BLaER1 (cell line): ENCODE results near the gene GIMD1.

Experiments
- H3K27ac ChIP-seq: shearing (Covaris generic); formaldehyde crosslinking; 2 replicates; pipeline ENCODE4 v1.8.1; 2022
- H3K27me3 ChIP-seq: shearing (Covaris generic); formaldehyde crosslinking; 2 replicates; pipeline ENCODE4 v1.8.1; 2022
- H3K36me3 ChIP-seq: shearing (Covaris generic); formaldehyde crosslinking; 2 replicates; pipeline ENCODE4 v1.8.1; 2022
- H3K4me1 ChIP-seq: shearing (Covaris generic); formaldehyde crosslinking; 2 replicates; pipeline ENCODE4 v1.8.1; 2022
- H3K4me2 ChIP-seq: shearing (Covaris generic); formaldehyde crosslinking; 2 replicates; pipeline ENCODE4 v1.8.1; 2022
- H3K4me3 ChIP-seq: shearing (Covaris generic); formaldehyde crosslinking; 2 replicates; pipeline ENCODE4 v1.8.1; 2022
- H3K9ac ChIP-seq: shearing (Covaris generic); formaldehyde crosslinking; 2 replicates; pipeline ENCODE4 v1.8.1; 2022
- H3K9me3 ChIP-seq: shearing (Covaris generic); formaldehyde crosslinking; 2 replicates; pipeline ENCODE4 v1.8.1; 2022
- H4K20me1 ChIP-seq: shearing (Covaris generic); formaldehyde crosslinking; 2 replicates; pipeline ENCODE4 v1.8.1; 2022
- Cebpa-rat ChIP-seq: shearing (Covaris generic); IDR thresholded peaks from 2 replicates; pipeline ENCODE4 v1.8.1; 2022

Gene GIMD1

DNA sequence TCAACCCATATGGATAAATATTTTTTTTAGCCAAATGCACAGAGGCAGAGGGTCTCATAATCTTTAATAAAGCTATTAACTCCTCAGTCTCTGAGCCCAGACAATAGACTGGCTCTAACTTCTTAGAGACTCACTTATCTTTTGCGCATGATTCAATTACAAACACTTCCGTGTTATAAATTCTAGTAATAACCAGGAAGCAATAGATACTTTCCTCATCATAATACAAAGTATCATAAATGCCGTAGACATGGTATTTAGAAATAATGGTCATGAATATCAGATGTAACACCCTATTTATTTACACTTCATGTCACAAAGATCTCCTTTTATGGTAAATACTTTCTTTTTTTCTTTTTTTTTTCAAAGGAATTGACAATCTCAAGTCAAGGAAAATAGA, 4.4 kb upstream of the GIMD1 start:
- no peak overlapping the region for H3K4me3 ChIP-seq
- TF ChIP-seq Cebpa-rat: no peak

DNA sequence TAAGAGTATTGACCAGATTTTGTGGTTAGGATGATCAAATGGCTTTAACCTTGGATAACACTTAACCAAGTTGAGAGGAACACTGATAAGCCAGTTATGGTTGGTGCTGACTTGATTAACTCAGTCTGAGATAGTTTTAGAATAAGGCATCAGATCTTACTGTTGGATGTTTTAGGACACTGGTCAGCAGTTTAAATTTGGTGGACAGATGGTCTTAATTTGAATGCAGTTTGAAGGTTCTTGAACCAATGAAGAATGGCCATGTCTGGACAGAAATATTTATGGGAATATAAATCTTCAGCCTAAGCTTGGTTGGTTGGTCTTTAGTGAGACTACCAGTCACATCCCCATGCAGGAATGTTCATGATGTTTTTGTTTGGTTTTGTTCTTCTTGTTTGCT, 2.6 kb upstream of the GIMD1 start:
- H3K9ac ChIP-seq: no peak overlapping the region
- H3K9me3 ChIP-seq: no peaks in the 10 kb centered on the region
- H3K4me1 ChIP-seq: no peaks in the 10 kb centered on the region
- no peak for TF ChIP-seq Cebpa-rat
- H3K27me3 ChIP-seq: no peaks in the 10 kb centered on the region
- no peak overlapping the region for H3K4me2 ChIP-seq
- H3K4me3 ChIP-seq: no peak overlapping the region
- H4K20me1 ChIP-seq: no peaks in the 10 kb centered on the region
- no peaks in the 10 kb centered on the region for H3K36me3 ChIP-seq
- H3K27ac ChIP-seq: no peak overlapping the region

More for the DNA sequence above, 4.4 kb upstream of the GIMD1 start:
- no peaks in the 10 kb centered on the region for H3K36me3 ChIP-seq
- H3K9ac ChIP-seq: no peak overlapping the region
- H4K20me1 ChIP-seq: no peaks in the 10 kb centered on the region
- H3K27me3 ChIP-seq: no peaks in the 10 kb centered on the region
- H3K27ac ChIP-seq: no peak overlapping the region
- H3K4me2 ChIP-seq: no peak overlapping the region
- H3K4me1 ChIP-seq: no peaks in the 10 kb centered on the region
- H3K9me3 ChIP-seq: no peaks in the 10 kb centered on the region

DNA sequence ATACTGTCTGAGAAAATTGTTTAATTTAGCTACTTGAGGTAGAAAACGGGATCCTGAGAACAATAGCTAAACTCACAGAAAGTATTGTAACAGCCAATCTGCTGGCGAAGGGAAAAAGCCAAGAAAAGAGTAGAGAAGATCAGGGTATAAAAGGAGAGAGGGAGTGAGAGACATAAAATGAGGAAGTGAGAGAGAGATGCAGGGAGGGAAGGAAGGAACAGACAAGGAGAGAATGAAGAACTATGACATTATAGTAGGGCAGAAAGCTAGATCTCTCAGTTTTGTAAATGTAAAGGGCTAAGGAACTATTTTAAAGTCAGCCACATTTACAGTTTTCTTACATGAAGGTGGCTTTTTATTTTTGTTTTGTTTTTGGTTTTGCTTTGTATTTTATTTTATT, 1.6 kb upstream of the GIMD1 start:
- Histone ChIP-seq H3K9ac (no peak overlapping the region), H3K27me3 (no peaks in the 10 kb centered on the region), H3K36me3 (no peaks in the 10 kb centered on the region), H3K9me3 (no peaks in the 10 kb centered on the region), H3K4me3 (no peak overlapping the region), H4K20me1 (no peaks in the 10 kb centered on the region), H3K27ac (no peak overlapping the region), H3K4me2 (no peak overlapping the region), H3K4me1 (no peaks in the 10 kb centered on the region)
- TF ChIP-seq Cebpa-rat: no peak

DNA sequence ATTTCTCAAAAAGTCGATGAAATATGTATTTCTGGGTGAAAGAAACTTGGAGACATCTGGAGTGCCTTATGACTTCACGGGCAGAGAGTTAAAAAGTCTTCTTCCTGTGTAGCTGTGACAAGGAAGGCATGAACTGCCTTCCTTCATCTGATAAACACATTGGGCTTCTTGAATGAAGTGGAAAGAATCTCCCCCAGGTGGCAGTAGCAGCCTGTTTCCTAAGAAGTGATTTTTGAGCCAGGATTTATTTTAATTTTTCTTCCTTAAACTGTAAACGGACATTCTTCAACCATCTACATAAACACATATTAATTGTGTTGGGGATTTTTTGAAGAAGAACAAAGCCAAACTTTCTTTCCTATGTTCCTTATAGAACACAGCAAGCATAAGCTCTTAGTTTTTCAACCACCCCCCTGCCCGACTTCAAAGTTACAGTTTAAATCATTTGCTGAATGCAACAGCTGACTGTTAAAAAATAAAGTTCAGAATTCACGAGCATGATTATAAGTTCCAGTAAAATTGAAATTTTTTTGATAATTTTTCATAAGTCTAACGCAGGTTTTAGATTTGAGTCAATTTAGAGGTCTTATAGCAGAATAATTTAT, 980 bp upstream of the GIMD1 start:
- TF ChIP-seq Cebpa-rat: no peak
- H3K36me3 ChIP-seq: no peaks in the 10 kb centered on the region
- H3K4me2 ChIP-seq: no peak overlapping the region
- H3K9me3 ChIP-seq: no peaks in the 10 kb centered on the region
- H3K4me1 ChIP-seq: no peaks in the 10 kb centered on the region
- no peak overlapping the region for H3K9ac ChIP-seq
- H3K4me3 ChIP-seq: no peak overlapping the region
- H3K27ac ChIP-seq: no peak overlapping the region
- no peaks in the 10 kb centered on the region for H3K27me3 ChIP-seq
- no peaks in the 10 kb centered on the region for H4K20me1 ChIP-seq

DNA sequence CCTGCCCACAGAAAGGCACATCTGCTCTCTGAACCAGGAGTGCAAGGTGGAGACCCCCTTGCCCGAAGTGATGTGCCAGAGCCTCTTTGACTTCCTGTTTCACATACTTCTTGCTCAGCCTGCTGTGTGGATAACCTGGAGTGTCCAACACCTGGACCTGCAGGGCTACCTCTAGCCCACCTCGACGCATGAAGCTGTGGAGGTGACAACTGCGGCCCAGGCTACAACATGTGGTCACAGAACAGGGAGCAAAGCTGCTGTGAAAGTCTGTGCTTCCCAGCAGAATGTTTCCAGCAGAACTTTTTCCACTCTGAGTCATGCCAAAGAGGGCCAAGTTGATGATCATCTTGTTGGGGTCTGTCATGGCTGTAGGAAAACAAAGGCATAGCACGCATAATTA, 1.5 kb downstream of the GIMD1 start:
- TF ChIP-seq Cebpa-rat: no peak
- Histone ChIP-seq H3K4me3 (no peak overlapping the region), H3K36me3 (no peaks in the 10 kb centered on the region), H4K20me1 (no peaks in the 10 kb centered on the region), H3K4me1 (no peaks in the 10 kb centered on the region), H3K27me3 (no peaks in the 10 kb centered on the region), H3K9ac (no peak overlapping the region), H3K9me3 (no peaks in the 10 kb centered on the region), H3K4me2 (no peak overlapping the region), H3K27ac (no peak overlapping the region)

DNA sequence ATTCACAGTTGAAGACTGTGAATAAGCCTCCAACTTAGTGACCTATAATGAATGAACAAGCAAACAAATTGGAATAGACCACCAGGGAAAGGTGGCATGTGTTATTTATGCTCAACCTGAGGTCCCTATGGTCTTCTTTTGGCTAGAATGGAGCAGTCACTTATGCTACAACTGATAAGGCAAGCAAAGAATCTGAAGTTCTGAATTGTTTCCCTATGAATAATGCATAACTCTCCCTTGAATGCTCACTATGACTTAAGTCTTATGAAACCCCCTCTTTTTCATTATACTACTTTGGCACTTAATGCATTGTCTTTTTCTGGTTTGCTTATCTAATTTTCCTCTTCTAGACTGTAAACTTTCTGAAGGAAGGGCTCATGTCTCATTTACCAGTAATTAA, 2.6 kb downstream of the GIMD1 start:
- Histone ChIP-seq H3K4me1 (no peaks in the 10 kb centered on the region), H3K27ac (no peak overlapping the region), H3K4me2 (no peak overlapping the region), H3K9ac (no peak overlapping the region), H3K36me3 (no peaks in the 10 kb centered on the region), H3K27me3 (no peaks in the 10 kb centered on the region), H3K9me3 (no peaks in the 10 kb centered on the region), H3K4me3 (no peak overlapping the region), H4K20me1 (no peaks in the 10 kb centered on the region)
- no peak for TF ChIP-seq Cebpa-rat

DNA sequence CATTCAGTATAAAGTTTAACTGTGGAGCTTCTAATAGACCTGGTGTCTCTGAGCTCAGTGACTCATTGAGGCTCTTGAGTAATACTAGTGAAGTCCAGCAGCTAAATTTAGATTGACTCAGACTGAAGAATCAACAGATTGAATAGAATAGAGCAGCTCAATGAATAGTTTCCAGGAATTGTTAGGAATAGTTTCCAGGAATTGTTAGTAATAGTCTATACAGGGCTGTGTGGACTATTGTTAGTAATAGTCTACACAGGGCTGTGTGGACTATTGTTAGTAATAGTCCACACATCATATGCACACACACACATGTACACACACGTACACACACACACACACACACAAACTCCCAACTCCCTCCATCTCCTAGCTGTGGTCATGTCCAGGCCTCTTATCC, 3.0 kb downstream of the GIMD1 start:
- no peak overlapping the region for H3K9ac ChIP-seq
- H3K27me3 ChIP-seq: no peaks in the 10 kb centered on the region
- no peak for TF ChIP-seq Cebpa-rat
- no peak overlapping the region for H3K4me3 ChIP-seq
- no peak overlapping the region for H3K27ac ChIP-seq
- no peaks in the 10 kb centered on the region for H3K9me3 ChIP-seq
- H3K4me1 ChIP-seq: no peaks in the 10 kb centered on the region
- no peaks in the 10 kb centered on the region for H3K36me3 ChIP-seq
- H3K4me2 ChIP-seq: no peak overlapping the region
- H4K20me1 ChIP-seq: no peaks in the 10 kb centered on the region

DNA sequence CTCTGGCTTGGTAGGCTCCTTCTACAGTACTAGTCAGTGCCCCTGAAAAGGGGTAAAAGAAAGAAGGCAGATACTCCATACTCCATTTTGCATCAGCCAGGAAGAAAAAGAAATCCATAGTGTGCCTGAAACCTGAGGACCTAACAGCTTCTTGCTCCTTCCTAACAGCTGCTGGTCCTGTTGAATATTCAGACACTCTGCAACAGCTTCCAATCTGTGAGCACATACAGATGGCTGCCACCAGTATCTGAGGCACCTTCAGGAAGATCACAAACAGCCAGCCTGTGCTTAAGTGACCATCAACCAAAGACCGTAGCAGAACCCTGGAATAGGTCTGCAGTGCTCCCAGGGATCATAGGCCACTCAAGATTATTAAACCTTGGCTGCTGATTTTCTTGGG, 4.3 kb downstream of the GIMD1 start:
- no peaks in the 10 kb centered on the region for H3K9me3 ChIP-seq
- H3K27me3 ChIP-seq: no peaks in the 10 kb centered on the region
- no peak overlapping the region for H3K9ac ChIP-seq
- H3K27ac ChIP-seq: no peak overlapping the region
- H3K4me3 ChIP-seq: no peak overlapping the region
- no peak overlapping the region for H3K4me2 ChIP-seq
- H4K20me1 ChIP-seq: no peaks in the 10 kb centered on the region
- H3K36me3 ChIP-seq: no peaks in the 10 kb centered on the region
- H3K4me1 ChIP-seq: no peaks in the 10 kb centered on the region
- TF ChIP-seq Cebpa-rat: no peak

DNA sequence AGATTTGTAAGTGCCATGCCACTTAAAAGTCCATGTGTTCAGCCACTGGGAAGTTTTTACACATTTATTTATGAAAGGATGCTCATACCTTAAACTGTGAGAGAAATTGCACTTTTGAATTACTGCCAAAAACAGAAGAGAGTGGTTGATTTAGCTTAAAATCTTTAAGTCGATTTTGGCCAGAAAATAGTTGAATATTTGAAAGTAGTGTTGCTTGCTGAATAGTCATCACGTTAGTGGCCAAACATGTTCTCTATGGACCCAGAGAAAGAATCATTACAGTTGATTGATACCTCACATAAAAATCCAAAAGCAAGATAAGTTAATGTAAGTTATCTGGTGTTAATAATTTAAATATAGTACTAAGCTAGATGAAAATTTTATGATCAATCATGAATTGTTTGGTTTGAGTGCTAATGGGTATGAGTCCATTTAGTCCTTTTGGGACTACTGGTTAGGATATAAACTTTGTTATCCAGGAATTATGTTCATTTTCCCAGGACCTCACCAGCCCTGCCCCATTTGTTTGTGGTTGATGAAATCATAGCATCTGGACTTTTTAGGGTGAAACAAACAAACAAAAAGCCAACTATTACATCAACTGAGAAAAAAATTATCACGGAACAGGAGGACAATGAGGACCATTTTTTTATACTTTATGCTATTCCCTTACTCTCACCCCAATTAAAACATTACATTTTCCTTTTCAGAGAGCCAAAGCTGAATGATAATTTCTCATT, 6.3 kb downstream of the GIMD1 start:
- Histone ChIP-seq H3K4me2 (no peak overlapping the region), H3K9ac (no peak overlapping the region), H3K36me3 (no peaks in the 10 kb centered on the region), H3K4me1 (0 out of 2 replicates have a peak, but pooled peaks cover 7% of the 10 kb centered on the region), H4K20me1 (no peaks in the 10 kb centered on the region), H3K27ac (no peak overlapping the region), H3K9me3 (no peaks in the 10 kb centered on the region), H3K27me3 (no peaks in the 10 kb centered on the region), H3K4me3 (no peak overlapping the region)
- no peak for TF ChIP-seq Cebpa-rat

DNA sequence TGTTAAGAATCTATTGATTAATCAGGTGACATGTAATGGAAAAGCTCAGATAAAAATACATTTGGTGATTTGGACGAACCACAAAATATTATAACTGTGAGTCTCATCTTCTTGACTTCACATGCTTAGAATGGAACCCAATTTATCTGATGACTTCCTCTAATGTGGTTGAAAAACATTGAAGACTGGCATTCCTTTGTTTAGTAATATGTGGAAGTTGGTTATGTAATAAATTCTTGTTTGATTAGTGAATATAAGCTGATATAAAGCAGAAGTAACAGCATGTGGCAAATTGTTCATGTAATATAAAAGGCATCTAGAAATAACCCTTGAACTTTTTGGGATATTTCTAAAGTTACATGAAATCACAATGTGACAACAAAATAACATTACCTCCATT, 9.7 kb downstream of the GIMD1 start:
- H3K4me1 ChIP-seq: 0 out of 2 replicates have a peak, but pooled peaks cover 7% of the 10 kb centered on the region
- no peak overlapping the region for H3K9ac ChIP-seq
- no peaks in the 10 kb centered on the region for H3K27me3 ChIP-seq
- no peaks in the 10 kb centered on the region for H3K9me3 ChIP-seq
- no peaks in the 10 kb centered on the region for H4K20me1 ChIP-seq
- H3K4me3 ChIP-seq: no peak overlapping the region
- no peak overlapping the region for H3K27ac ChIP-seq
- H3K36me3 ChIP-seq: no peaks in the 10 kb centered on the region
- no peak for TF ChIP-seq Cebpa-rat
- no peak overlapping the region for H3K4me2 ChIP-seq
